Measurements from ENCODE around the gene FOXRED2.
A peak's percentile ranks its signal among the peaks of the same experiment; 100 is the strongest.
"Not testable (repeated sequence)": the region's sequence is repeated elsewhere in the genome, so short reads cannot be mapped to it uniquely, and the experiment has no call there.

FOXRED2 gene

GRCh38 chr22:36506637-36507517 is at the start of gene FOXRED2:
FOXRED2 (minus strand) TSS chr22:36507040; CDS start chr22:36506422, 618 bp downstream.
- peak; percentile 66 to 81 (median 76) for DNase-seq (ENCODE audit: low read depth in 3 of 3, low spot score in 1 of 3)

GRCh38 chr22:36554098-36554497 is 47.3 kb upstream of the FOXRED2 start:
- no peak for DNase-seq (ENCODE audit: low read depth in 3 of 3, low spot score in 1 of 3)

GRCh38 chr22:36552289-36552688 is 45.4 kb upstream of the FOXRED2 start:
- DNase-seq (ENCODE audit: low read depth in 3 of 3, low spot score in 1 of 3) = no peak

GRCh38 chr22:36550701-36551495 is 44.1 kb upstream of the FOXRED2 start:
- DNase-seq (ENCODE audit: low read depth in 3 of 3, low spot score in 1 of 3) = no peak

GRCh38 chr22:36549033-36549432 is 42.2 kb upstream of the FOXRED2 start:
- DNase-seq (ENCODE audit: low read depth in 3 of 3, low spot score in 1 of 3) = no peak

GRCh38 chr22:36548606-36549005 is 41.8 kb upstream of the FOXRED2 start:
- DNase-seq (ENCODE audit: low read depth in 3 of 3, low spot score in 1 of 3) = no peak

GRCh38 chr22:36546932-36547331 is 40.1 kb upstream of the FOXRED2 start:
- DNase-seq (ENCODE audit: low read depth in 3 of 3, low spot score in 1 of 3) = no peak

- peak in 1 of 3 donors; percentile 18 for DNase-seq (ENCODE audit: low read depth in 3 of 3, low spot score in 1 of 3)
These were observed 39.4 kb upstream of the FOXRED2 start for GRCh38 chr22:36546092-36546804.

- DNase-seq (ENCODE audit: low read depth in 3 of 3, low spot score in 1 of 3) = no peak
These were observed 37.3 kb upstream of the FOXRED2 start for GRCh38 chr22:36544107-36544620.

- DNase-seq (ENCODE audit: low read depth in 3 of 3, low spot score in 1 of 3) = peak in 2 of 3 donors; percentile 8 to 10
These were observed 35.1 kb upstream of the FOXRED2 start for GRCh38 chr22:36541831-36542411.

- DNase-seq (ENCODE audit: low read depth in 3 of 3, low spot score in 1 of 3) = no peak
These were observed 34.2 kb upstream of the FOXRED2 start for GRCh38 chr22:36540867-36541642.

- DNase-seq (ENCODE audit: low read depth in 3 of 3, low spot score in 1 of 3) = no peak
These were observed 31.7 kb upstream of the FOXRED2 start for GRCh38 chr22:36538529-36538928.

GRCh38 chr22:36536717-36537116 is 29.9 kb upstream of the FOXRED2 start:
- no peak for DNase-seq (ENCODE audit: low read depth in 3 of 3, low spot score in 1 of 3)

- not testable (repeated sequence) for DNase-seq (ENCODE audit: low read depth in 3 of 3, low spot score in 1 of 3)
These were observed 26.5 kb upstream of the FOXRED2 start for GRCh38 chr22:36533320-36533719.

- DNase-seq (ENCODE audit: low read depth in 3 of 3, low spot score in 1 of 3) = no peak
These were observed 25.6 kb upstream of the FOXRED2 start for GRCh38 chr22:36532466-36532865.

GRCh38 chr22:36528795-36529751 is 22.2 kb upstream of the FOXRED2 start, which contains the start of gene EIF3D:
EIF3D (minus strand) TSS chr22:36529166; CDS start chr22:36526121, 3,045 bp downstream.
- peak; percentile 95 to 96 (median 95) for DNase-seq (ENCODE audit: low read depth in 3 of 3, low spot score in 1 of 3)

- DNase-seq (ENCODE audit: low read depth in 3 of 3, low spot score in 1 of 3) = no peak
These were observed 21.5 kb upstream of the FOXRED2 start for GRCh38 chr22:36528341-36528740.

GRCh38 chr22:36522662-36523061 is 15.8 kb upstream of the FOXRED2 start:
- DNase-seq (ENCODE audit: low read depth in 3 of 3, low spot score in 1 of 3) = no peak

- DNase-seq (ENCODE audit: low read depth in 3 of 3, low spot score in 1 of 3) = no peak
These were observed 13.6 kb upstream of the FOXRED2 start for GRCh38 chr22:36520423-36520822.

Data from stimulated activated CD4-positive, alpha-beta T cell treated with anti-CD3 and anti-CD28 coated beads, TNF-alpha, amount 100 ng/mL, for 1 hour (primary cell).